ENCODE data around the gene PALLD.
"Not testable (repeated sequence)": the region's sequence is repeated elsewhere in the genome, so short reads cannot be mapped to it uniquely, and the experiment has no call there.

Gene PALLD

DNA sequence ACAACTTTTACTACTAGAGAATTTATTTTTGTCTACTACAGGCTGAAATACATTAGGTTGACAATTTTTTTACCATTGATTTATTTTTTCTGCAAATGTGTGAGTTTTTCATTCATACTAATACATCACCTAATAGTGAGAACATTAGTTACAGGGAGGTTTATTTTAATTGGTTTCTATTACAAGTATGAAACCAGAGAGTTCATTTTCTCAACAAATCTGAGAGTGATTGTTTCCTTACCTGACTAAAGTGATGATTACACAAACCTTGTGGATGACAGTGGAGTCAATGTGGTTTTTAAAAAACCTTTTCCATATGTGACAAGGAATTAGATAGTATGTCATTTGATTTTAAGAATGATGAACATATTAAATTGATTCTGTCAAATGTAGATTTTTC, 227.4 kb downstream of the PALLD start:
- TF ChIP-seq MYC (IDR thresholded peaks at IDR 0.05; ENCODE audit: low read depth, low read length): no peak
- TF ChIP-seq, protein P1, sequence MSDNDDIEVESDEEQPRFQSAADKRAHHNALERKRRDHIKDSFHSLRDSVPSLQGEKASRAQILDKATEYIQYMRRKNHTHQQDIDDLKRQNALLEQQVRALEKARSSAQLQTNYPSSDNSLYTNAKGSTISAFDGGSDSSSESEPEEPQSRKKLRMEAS (IDR thresholded peaks at IDR 0.05; ENCODE audit: low read depth, low read length): no peak
- TF ChIP-seq POLR2A (IDR thresholded peaks at IDR 0.05; ENCODE audit: extremely low read depth, insufficient read length): no peak
- TF ChIP-seq, protein P2, sequence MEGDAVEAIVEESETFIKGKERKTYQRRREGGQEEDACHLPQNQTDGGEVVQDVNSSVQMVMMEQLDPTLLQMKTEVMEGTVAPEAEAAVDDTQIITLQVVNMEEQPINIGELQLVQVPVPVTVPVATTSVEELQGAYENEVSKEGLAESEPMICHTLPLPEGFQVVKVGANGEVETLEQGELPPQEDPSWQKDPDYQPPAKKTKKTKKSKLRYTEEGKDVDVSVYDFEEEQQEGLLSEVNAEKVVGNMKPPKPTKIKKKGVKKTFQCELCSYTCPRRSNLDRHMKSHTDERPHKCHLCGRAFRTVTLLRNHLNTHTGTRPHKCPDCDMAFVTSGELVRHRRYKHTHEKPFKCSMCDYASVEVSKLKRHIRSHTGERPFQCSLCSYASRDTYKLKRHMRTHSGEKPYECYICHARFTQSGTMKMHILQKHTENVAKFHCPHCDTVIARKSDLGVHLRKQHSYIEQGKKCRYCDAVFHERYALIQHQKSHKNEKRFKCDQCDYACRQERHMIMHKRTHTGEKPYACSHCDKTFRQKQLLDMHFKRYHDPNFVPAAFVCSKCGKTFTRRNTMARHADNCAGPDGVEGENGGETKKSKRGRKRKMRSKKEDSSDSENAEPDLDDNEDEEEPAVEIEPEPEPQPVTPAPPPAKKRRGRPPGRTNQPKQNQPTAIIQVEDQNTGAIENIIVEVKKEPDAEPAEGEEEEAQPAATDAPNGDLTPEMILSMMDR (IDR thresholded peaks at IDR 0.05; ENCODE audit: low read depth, low read length): no peak
- no peak overlapping the region for H3K4me3 ChIP-seq (ENCODE audit: low read depth, low read length)
- no peak for DNase-seq (ENCODE audit: low read depth)

DNA sequence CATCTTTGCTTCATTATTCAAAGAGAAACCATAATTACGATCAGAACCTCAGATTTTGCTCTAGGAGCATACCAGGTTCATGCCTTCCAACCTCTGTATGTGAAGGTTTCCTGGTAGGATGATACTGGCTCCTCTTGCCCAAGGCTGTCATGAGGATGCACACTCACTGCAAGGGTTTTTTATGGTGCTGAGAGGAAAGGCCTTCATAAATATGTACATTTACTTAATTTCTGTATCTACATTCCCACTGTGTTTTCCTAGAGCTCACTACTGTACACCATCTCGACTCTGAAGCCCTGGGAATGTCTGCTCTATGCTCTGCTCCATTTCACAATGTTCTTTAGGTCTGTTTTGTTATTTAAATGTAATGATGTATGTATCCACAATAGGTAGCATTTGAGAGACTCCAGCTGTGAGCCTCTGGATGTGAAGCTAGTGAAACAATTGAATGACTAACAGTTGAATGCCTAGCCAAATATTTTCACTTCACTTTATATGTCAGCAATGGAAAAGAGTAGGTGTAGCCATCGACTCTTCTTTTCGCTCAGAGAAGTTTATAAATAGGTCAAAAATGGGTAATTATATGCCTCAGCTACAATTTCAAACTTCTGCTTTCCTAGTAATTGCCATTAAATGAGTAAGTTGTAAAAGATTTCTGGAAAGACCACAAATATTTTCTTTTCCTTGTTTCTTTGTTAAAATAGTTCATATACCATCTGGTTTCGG, 228.0 kb downstream of the PALLD start:
- no peak for DNase-seq (ENCODE audit: low read depth)
- TF ChIP-seq, protein P2 (IDR thresholded peaks at IDR 0.05; ENCODE audit: low read depth, low read length): no peak
- TF ChIP-seq POLR2A (IDR thresholded peaks at IDR 0.05; ENCODE audit: extremely low read depth, insufficient read length): no peak
- TF ChIP-seq, protein P1 (IDR thresholded peaks at IDR 0.05; ENCODE audit: low read depth, low read length): no peak
- TF ChIP-seq MYC (IDR thresholded peaks at IDR 0.05; ENCODE audit: low read depth, low read length): no peak
- H3K4me3 ChIP-seq (ENCODE audit: low read depth, low read length): no peak overlapping the region

DNA sequence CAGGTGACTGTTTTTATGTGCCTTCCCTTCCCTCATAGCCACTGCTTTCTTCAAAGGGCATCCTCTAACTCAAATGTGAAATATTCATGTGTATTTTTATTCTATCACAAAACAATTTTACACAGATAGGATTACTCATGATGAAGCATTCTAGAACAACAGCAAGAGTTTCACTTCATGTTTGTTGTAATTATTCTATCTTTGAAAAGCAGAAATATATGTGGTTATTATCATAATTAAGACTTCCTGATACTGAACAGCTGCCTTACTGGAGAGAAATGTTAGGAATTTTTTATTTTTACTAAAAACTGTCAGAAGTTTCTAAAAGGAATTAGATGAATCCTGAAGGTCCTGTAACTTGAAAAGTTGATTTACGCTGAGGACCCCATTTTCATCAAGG, 229.1 kb downstream of the PALLD start:
- no peak for DNase-seq (ENCODE audit: low read depth)
- H3K4me3 ChIP-seq (ENCODE audit: low read depth, low read length): no peak overlapping the region
- no peak for TF ChIP-seq MYC (IDR thresholded peaks at IDR 0.05; ENCODE audit: low read depth, low read length)
- no peak for TF ChIP-seq POLR2A (IDR thresholded peaks at IDR 0.05; ENCODE audit: extremely low read depth, insufficient read length)
- TF ChIP-seq, protein P2 (IDR thresholded peaks at IDR 0.05; ENCODE audit: low read depth, low read length): no peak
- TF ChIP-seq, protein P1 (IDR thresholded peaks at IDR 0.05; ENCODE audit: low read depth, low read length): no peak

DNA sequence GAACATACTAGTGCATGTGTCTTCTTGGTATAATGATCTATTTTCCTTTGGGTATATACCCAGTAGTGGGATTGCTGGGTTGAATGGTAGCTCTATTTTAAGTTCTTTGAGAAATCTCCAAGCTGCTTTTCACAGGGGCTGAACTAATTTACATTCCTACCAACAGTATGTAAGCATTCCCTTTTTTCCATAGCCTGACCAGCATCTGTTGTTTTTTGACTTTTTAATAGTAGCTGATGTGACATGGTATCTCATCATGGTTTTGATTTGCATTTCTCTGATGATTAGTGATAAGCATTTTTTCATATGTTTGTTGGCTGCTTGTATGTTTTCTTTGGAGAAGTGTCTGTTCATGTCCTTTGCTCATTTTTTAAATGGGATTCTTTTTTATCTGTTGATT, 230.3 kb downstream of the PALLD start:
- not testable (repeated sequence) for H3K4me3 ChIP-seq (ENCODE audit: low read depth, low read length); DNase-seq (ENCODE audit: low read depth)

DNA sequence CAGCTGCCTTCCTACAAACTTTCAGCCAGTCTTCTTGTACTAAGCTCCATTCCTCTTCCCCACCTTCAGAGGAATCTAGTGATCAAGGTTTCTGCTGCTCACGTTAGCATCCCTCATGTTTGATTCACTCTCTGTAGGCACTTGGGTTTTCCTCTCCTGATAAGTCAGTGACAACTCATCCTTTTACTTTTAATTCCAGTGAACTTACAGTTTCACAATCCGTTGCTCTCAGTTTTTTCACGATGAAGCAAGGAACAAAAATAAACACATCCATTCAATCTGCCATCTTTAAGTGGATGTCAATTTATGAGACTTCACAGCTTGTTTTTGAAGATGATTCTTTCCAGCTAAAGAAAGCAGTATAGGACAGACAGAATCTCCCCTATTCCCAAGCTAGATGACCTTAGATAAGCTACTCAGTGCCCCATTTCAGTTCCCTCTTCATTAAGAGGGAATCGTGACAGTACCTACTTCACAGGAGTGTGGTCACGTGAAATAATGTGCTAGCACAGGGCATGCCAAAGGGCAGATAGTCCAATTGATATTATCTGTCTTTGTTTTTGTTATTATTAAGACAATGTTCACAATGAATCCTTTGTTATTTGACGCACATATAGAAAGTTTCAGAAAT, 234.3 kb downstream of the PALLD start:
- TF ChIP-seq, protein P2 (IDR thresholded peaks at IDR 0.05; ENCODE audit: low read depth, low read length): no peak
- TF ChIP-seq MYC (IDR thresholded peaks at IDR 0.05; ENCODE audit: low read depth, low read length) (no peak), POLR2A (IDR thresholded peaks at IDR 0.05; ENCODE audit: extremely low read depth, insufficient read length) (no peak)
- TF ChIP-seq, protein P1 (IDR thresholded peaks at IDR 0.05; ENCODE audit: low read depth, low read length): no peak
- DNase-seq (ENCODE audit: low read depth): no peak
- H3K4me3 ChIP-seq (ENCODE audit: low read depth, low read length): no peak overlapping the region

DNA sequence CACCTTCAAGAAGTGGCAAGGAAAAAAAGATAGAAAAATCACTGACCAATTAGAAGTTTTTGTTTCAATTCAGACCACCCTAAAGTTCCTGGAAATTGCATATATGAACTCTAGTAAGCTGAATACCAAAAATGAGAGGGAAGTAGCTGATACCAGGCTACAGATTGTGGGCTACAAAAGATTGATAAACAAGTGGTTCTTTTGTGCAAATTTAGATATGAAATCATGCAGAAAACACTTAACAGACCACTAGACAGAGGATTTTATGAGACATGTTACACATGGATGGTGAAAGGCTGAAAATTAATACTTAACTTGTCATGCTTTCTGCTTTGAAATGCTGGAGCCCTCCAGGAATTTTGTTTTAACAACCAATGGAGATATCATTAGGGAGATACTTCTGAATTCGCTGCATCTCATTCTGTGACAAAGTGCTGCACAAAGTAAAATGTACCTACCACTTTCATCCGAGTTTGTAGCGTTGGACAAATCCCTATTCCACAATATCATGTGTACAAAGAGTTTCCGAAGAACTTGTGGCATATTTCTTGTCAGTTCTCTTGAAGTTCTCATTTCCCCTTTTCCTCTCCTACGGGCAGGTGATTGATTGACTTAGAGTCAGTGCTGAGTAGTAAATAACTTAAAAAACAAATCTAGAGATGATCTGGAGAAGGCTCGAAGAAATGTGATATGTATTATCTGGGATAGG, 235.0 kb downstream of the PALLD start:
- no peak for DNase-seq (ENCODE audit: low read depth)
- no peak overlapping the region for H3K4me3 ChIP-seq (ENCODE audit: low read depth, low read length)
- TF ChIP-seq, protein P2 (IDR thresholded peaks at IDR 0.05; ENCODE audit: low read depth, low read length): no peak
- TF ChIP-seq, protein P1 (IDR thresholded peaks at IDR 0.05; ENCODE audit: low read depth, low read length): no peak
- no peak for TF ChIP-seq POLR2A (IDR thresholded peaks at IDR 0.05; ENCODE audit: extremely low read depth, insufficient read length)
- no peak for TF ChIP-seq MYC (IDR thresholded peaks at IDR 0.05; ENCODE audit: low read depth, low read length)
